H1 (cell line): ENCODE measurements around the gene METTL1. TPM values are rescaled to one million over a fixed set of nuclear protein-coding genes. Genes with fewer than 3 reads are reported as not detected.

ENCODE experiments used
- KDM5A ChIP-seq: fragments of 200-600 bp; IDR thresholded peaks from 2 replicates; pipeline ENCODE4 v1.7.1; 2012; ENCODE audit warnings: mild to moderate bottlenecking, low read length, inconsistent platforms, mixed read lengths
- TEAD4 ChIP-seq: IDR thresholded peaks from 2 replicates; pipeline ENCODE4 v1.6.1; 2012; ENCODE audit warnings: low read depth, low read length, inconsistent platforms, mixed read lengths
- polyA plus RNA-seq, 7 experiments: library from polyadenylated mRNA; depleted of rRNA in 3 of 7; stranded (reverse) in 5 of 7; unstranded in 2 of 7; fragments of >200 nt in 5 of 7; fragments of 200-250 nt in 2 of 7; gene quantifications; 1 replicate in 5 of 7; 2 replicates in 1 of 7; 4 replicates in 1 of 7; pipeline versions ENCODE4 v1.2.1 to v1.2.3, GENCODE V29; 2011 to 2013; ENCODE audit warnings: missing spikeins in 2 of 7, mixed read lengths in 2 of 7
- total RNA-seq: library from RNA; stranded (reverse); fragmentation: NEBNext Ultra II Directional; extraction: Animal tissue kit (Norgen Biotek cat#: 25700); gene quantifications from 2 replicates; pipeline ENCODE4 v1.2.1, GENCODE V29; 2021

Gene METTL1
- total and polyA plus RNA-seq, 2 of the 8 experiments (the other 6 are each of a cell fraction or from before 2014, with no cell fraction given): 40.5 to 46.0 TPM

DNA sequence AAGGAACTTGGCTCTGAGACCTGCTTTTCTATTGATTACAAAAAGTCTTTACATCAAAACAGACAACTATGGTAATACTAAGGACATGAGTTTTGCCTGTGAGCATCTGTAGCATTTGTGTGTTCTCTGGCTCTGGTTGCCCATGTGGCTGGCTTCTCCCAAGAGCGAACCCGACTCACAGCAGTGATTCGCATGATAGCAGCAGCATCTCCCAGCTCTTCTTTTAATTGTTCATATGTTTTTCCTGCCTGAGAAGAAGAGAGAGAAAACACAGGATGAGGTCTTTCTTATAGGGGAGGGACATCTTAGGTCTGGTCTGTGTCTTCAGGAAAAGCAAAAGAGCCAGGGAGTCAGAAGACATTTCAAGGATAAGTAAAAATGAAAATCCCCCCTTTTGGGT is 29.1 kb upstream of the METTL1 start (continued):
- no peak for TF ChIP-seq KDM5A
- no peak for TF ChIP-seq TEAD4
